CD4-positive, alpha-beta T cell treated with Interleukin-12 subunit alpha and Interleukin-12 subunit beta, for 1 hour (primary cell): ENCODE data around the gene CREB3L2.
"Not testable (repeated sequence)": the region's sequence is repeated elsewhere in the genome, so short reads cannot be mapped to it uniquely, and the experiment has no call there.

Experiments used
- DNase-seq: peaks from one replicate; pipeline ENCODE4 v3.0.0-alpha.2; 2020

The CREB3L2 gene, protein sequence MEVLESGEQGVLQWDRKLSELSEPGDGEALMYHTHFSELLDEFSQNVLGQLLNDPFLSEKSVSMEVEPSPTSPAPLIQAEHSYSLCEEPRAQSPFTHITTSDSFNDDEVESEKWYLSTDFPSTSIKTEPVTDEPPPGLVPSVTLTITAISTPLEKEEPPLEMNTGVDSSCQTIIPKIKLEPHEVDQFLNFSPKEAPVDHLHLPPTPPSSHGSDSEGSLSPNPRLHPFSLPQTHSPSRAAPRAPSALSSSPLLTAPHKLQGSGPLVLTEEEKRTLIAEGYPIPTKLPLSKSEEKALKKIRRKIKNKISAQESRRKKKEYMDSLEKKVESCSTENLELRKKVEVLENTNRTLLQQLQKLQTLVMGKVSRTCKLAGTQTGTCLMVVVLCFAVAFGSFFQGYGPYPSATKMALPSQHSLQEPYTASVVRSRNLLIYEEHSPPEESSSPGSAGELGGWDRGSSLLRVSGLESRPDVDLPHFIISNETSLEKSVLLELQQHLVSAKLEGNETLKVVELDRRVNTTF

GRCh38 chr7:138001529-138002095 lies at the start of gene CREB3L2:
Gene CREB3L2, minus strand, starts transcription at chr7:138002086. Its CDS starts 381 bp downstream, at chr7:138001705.
- peak; percentile 70 for DNase-seq

DNA sequence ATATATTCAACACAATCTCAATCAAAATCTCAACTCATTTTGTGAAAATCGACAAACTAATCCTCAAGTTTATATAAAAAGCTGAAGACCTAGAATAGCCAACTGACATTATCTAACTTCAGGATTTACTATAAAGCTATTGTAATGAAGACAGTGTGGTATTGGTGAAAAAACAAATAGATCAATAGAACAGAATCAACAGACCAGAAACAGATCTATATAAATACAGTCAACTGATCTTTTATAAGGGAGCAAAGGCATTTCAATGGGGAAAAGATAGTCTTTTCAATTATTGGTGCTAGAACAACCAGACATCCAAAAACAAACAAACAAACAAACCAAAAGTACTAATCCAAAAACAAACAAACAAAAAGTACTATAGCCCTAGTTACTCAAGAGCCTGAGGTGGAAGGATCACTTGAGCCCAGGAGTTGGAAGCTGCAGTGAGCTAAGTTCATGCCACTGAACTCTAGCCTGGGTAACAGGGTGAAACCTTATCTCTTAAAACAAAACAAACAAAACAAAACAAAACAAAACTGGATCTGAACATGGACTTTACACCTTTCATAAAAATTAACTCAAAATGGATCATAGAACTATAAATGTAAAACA lies 47.7 kb upstream of the CREB3L2 start:
- DNase-seq, result no peak

GRCh38 chr7:138047907-138048306 lies 46.0 kb upstream of the CREB3L2 start:
- no peak for DNase-seq

- no peak for DNase-seq
Observed at GRCh38 chr7:138044897-138045296, 43.0 kb upstream of the CREB3L2 start.

GRCh38 chr7:138040063-138040462 lies 38.2 kb upstream of the CREB3L2 start:
- DNase-seq, result not testable (repeated sequence)

GRCh38 chr7:138036135-138036534 lies 34.2 kb upstream of the CREB3L2 start:
- no peak for DNase-seq

DNA sequence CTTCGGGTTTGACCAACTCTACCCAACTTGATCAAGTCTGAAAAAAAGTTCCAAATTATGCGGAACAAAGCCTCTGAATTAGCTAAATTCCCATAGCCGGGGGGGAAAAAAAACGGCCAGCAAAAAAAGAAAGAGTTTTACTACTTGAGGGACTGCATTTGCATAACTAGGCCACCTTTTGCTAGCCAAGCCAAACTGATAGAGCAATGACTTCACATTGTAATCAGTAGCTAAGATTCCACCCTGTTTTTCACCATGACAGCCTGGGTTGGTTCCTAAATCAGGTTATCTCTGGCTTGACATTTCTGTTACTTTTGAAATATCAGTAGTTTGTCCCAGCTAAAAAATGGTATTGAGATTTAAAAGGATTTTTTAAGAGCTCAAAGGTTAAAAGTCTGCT lies 31.4 kb upstream of the CREB3L2 start:
- no peak for DNase-seq

DNA sequence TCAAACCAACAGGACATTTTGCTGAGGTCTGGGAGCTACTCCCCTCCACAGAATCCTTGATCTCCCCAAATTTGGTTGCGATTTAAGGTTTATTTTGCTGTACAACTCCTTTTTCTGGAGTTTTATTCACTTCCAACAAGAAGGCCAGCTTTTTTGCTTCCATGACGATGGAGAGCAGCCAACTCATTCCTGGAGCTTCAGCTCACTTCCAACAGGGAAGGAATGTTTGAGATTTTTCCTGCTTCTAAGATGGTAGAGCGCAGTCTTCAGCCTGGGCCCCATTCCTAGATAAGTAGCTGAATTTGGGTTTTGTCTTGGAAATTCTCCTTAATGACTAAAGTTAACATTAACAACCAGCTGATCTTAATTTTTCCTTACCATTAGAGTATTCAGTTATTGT lies 30.9 kb upstream of the CREB3L2 start:
- no peak for DNase-seq

GRCh38 chr7:138032186-138032585 lies 30.3 kb upstream of the CREB3L2 start:
- DNase-seq, result no peak

- DNase-seq, result no peak
Observed at GRCh38 chr7:138030679-138031351, 28.9 kb upstream of the CREB3L2 start.

DNA sequence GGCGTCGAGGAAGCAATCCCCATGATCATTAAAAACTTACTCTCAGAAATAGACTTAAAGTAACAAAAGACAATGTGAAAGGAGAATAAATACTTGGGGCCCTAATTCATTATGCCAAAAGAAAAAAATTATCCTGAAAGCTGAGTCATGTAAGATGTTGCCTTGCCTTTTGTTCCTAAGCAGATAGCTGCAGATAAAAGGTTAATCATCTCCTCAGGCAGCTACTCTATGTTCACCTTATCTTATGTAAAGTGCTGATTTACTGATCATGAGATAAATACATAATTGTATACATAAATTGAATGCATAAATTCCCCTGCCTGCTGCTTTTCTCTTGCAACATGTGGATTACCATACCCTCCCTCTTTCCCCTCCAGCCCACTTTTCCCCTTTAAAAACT lies 28.1 kb upstream of the CREB3L2 start:
- no peak for DNase-seq

- no peak for DNase-seq
Observed at GRCh38 chr7:138029126-138029525, 27.2 kb upstream of the CREB3L2 start.

- no peak for DNase-seq
Observed at GRCh38 chr7:138027100-138027499, 25.2 kb upstream of the CREB3L2 start.

- DNase-seq, result no peak
Observed at GRCh38 chr7:138025215-138026186, 23.6 kb upstream of the CREB3L2 start.

GRCh38 chr7:138024765-138025164 lies 22.9 kb upstream of the CREB3L2 start:
- DNase-seq, result no peak

GRCh38 chr7:138024343-138024691 lies 22.4 kb upstream of the CREB3L2 start:
- DNase-seq, result no peak

DNA sequence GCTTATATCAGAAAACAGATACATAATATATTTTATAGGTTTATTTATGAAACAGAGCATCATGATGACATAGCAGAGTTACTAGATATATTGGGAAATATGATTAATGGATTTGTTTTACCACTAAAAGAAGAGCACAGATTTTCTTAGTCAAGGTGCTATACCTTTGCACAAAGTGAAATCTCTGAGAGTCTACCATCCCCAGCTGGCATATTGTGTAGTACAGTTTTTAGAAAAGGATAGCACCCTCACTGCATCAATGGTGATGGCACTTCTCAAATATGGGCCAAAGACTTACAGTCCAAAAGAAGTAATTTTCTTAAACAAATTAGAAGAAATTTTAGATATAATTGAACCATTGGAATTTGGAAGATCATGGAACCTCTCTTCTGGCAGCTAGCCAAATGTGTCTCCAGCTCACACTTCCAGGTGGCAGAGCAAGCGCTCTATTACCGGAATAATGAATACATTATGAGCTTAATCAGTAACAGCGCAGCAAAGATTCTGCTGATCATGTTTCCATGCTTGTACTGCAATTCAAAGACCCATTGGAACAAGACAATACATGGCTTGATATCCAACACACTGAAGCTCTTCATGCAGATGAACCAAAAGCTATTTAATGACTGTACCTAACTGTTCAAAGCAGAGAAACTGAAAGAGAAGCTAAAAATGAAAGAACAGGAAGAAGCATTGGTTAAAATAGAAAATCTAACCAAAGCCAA lies 21.9 kb upstream of the CREB3L2 start:
- DNase-seq, result no peak

- DNase-seq, result no peak
Observed at GRCh38 chr7:138021889-138022288, 20.0 kb upstream of the CREB3L2 start.

DNA sequence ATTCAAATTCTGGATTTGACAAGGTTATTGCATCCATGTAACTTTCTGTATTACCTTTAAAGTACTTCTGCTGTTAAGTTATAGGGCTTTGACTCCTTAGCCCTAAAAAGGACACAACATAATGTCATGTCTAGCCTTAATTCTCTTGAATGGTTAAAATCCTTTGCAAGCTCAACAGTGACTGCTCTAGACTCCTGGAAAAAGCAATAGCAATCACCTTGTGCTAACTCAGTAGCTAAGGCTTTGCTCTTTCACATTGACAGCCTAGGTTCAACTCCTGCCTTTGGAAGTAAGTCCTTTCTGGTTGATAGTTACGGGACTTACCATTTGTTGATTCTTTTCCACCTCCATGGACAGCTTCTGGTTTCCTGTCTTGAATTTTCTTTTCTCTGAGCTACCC lies 16.1 kb upstream of the CREB3L2 start:
- DNase-seq, result no peak

- DNase-seq, result no peak
Observed at GRCh38 chr7:138015096-138015495, 13.2 kb upstream of the CREB3L2 start.

DNA sequence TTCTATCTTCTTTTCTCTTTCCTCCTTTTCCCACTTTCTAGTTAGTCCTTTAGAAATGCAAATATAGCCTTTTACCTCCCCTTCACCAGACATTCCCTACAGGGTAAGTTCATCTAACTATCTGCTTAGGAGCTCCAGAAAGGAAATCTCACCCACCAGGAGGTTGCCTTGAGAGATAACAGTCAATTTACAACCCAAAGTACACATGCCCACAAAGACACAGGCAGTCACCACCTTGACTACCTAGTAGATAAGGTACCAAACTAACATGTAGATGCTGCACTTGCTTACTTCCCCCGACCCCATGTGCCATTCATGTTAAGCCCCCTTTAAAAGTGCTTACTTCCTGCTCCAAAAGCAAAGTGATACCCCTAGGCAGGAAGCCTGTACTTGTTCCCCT lies 12.8 kb upstream of the CREB3L2 start:
- no peak for DNase-seq

GRCh38 chr7:138014201-138014600 lies 12.3 kb upstream of the CREB3L2 start:
- DNase-seq, result not testable (repeated sequence)
